GM19397 (cell line): ENCODE measurements around the gene PID1.
"Not testable (repeated sequence)": the region's sequence is repeated elsewhere in the genome, so short reads cannot be mapped to it uniquely, and the experiment has no call there.

ENCODE experiments used
- ATAC-seq: cut with Tn5 transposase; IDR thresholded peaks from one replicate; pipeline ENCODE4 v1.9.1; 2021; ENCODE audit warnings: mild to moderate bottlenecking, moderate library complexity; ENCODE audit not compliant: unreplicated experiment

The PID1 gene

DNA sequence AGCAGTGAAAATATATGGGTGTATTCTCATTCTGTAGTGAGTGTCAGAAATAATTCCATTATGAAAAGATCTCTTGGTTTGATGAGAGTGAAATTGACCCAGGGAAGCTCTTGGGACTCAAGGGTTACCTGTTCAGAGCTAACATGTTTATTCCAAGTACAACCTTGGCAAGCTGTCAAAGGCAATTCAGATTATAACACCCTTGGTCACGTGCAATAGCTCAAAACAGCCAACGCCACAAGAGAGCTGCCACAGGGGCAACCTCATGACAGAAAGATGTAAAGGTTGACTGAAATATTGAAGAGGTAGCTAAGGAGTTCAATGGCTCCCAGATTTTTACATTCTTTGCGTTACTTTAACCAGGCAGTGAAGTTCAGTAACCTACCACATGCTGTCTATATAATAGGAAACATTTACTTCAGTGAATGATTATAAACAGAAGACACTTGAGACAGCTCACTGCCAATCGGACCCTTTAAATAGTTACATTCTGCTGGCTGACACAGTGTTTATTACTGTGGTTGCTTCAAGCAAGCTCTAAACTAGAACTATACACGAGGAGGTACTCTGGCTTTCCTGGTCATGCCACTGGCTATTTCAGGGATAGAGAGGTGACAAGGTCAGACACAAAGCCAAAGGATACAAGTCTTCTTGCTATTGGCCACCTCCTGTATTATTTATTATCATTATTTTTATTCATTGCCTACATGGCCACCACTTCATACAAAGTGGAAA, 187.3 kb downstream of the PID1 start:
- no peak for ATAC-seq

DNA sequence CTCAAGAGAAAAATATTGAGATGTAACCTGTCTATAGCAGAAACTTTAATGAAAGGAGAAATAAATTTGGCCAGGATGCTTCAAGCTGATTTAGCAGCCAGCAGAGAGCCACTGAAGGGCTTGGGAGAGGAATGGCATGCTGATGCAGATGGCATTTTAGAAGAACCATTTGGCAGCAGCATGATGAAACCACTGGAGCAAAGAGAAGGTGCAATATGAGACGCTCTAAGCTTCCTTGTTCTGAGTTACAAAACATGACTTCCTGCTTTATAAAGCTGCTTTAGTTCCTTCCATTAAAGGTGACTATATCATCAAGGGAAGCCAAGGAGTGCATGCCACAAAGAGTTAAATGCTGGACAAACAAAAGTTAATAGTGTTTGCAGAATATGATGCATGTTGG, 189.7 kb downstream of the PID1 start:
- ATAC-seq = no peak

DNA sequence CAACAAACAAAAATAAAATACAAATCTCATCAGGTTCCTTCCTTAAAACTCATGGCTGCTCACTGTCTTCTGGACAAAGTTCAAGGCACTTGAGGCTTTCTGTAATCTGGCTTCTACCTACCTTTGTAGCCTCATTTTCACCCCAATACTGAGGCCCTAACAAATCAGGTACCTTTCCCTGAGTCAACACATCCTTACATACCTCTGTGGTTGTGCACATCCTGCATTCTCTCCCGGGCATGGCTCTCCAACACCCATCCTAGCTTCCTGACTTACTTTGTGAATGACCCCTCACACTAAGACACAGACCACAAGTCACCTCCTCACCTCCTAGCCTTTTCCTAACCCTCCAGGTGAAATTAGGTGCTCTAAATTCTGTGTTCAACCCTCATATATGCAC, 190.9 kb downstream of the PID1 start:
- no peak for ATAC-seq

DNA sequence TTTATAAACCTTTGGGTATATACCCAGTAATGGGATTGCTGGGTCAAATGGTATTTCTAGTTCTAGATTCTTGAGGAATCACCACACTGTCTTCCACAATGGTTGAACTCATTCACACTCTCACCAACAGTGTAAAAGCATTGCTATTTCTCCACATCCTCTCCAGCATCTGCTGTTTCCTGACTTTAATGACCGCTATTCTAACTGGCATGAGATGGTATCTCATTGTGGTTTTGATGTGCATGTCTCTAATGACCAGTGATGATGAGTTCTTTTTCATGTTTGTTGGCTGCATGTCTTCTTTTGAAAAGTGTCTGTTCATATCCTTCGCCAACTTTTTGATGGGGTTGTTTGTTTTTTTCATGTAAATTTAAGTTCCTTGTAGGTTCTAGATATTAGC, 194.2 kb downstream of the PID1 start:
- not testable (repeated sequence) for ATAC-seq

DNA sequence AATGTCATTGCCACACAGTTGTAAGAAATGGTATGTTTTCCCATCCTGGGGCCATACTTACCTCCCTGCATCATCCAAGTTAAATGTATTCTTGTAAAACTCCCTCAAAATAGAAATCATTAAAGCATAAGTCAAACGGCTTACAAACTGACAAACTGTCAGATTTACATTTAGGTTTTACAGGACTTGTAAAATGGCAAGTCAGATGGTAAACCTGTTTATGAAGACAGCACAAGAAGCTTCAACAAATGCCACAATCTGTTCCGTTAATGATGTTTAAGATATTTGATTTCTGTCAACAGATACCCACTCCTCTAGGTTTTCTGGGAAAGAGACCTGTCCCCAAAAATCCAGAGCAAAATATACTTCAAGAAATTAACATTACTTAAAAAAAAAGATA, 197.2 kb downstream of the PID1 start:
- no peak for ATAC-seq

DNA sequence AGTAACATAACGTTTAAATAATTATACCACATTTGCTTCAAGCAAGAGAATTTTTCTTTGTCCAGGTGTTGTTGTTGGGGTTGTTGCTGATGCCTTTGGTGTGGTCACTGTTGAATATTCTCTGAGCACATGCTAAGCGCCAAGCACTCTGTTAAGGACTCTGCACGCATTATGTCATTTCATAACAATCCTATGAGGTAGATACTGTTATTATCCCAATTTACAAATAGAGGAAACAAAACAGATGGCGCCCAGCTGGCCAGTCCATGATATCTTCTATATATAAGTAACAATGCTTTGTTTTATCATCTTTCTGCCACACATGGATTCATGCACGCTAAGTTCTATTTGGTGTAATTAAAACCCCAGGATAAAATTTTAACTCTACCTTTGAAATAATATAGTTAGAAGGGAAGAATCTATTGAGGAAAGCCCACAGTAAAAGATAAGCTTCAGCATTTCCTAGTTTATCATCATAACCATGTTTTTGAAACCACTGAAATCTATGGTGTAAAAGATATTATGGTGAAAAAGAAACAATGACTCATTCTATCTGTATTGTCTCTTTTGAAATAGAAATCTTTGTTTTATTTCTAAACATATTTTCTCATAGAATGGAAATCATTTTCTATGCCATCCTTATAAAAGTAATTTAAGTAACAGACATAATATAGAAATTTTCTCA, 199.7 kb downstream of the PID1 start:
- ATAC-seq = no peak

DNA sequence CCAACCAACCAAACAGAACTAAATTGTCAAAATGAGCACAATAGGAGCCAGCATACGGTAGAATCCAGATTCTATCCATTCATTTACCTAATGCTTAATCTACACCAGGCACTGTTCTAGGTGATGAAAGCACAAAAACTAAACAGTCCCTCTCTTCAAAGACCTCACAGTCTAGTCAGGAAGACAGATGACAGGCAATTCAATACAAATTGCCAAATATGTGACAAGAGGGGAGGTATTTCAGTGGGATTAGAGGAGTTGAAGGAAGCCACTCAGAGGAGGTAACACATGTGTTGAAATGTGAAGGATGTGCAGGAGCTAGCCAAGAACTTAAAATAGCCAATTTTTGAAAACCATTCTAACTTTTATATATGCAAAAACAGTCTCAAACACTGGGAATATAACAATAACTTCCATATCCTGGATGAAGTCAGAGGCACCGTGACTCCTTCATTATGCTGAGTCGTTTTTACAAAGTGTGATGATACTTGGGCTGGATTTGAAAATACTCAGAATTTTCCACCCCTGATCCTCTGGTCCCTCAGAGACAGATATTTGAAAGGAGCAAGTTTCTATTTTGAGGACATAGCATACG, 204.9 kb downstream of the PID1 start:
- ATAC-seq = no peak

DNA sequence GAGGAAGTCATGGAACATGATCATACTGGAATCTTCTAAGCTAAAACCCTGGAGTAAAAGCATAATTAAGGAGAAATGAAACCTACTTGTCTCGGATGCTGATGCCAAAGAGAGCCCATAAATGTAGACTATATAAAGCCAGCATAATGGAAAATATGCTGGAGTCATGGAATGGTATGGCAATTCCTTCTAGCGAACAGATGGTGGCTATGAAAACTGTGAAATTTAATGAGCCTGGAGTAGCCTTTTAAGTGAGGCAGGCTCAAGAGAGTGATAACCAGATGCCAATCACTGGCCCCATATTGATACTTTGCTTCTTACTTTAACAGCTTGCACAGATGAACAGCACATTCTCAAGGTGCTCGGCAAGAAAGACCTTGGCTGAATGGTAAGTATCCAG, 206.3 kb downstream of the PID1 start:
- ATAC-seq = no peak

DNA sequence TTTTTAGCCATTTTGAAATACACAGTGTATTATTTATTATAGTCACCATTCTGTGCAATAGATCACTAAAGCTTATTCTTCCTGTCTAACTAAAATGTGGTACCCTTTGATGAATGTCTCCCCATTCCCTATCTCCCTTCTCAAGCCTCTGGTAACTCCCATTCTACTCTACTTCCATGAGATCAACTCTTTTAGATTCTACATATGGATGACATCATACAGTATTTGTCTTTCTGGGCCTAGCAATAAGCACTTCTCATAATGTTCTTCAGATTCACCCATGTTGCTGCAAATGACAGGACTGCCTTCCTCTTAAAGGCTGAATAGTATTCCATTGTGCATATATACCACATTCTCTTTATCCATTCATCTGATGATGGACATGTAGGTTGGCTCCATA, 210.9 kb downstream of the PID1 start:
- ATAC-seq = no peak

DNA sequence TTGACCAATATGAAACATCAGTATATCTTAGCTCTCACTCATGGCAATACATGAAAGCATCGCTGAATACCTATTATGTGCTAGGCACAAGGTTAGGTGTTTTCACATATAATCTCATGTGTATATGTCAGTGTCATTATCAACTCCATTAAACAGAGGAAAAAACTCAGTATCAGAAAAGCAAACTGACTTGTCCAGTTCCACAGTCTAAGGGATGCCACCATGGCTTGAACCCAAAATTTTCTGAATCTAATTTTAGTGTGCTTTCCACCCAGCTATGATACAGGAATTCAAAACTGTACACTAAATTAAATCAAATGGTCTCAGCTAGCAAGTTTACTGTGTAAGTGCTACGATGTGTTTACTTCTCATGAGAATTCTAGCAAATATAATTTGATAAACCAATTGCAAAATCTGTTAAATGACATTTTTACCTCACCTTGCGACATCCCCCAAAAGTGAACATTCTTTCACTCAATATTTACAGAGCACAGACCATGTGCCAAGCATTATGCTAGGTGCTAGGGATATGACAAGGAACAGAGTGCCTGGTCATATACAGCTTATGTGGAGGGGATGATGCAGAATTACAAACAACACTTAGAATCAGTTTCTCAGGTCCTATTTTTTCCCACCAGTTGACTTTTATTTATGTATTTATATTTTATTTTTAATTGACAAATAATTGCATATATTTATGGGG, 211.6 kb downstream of the PID1 start:
- no peak for ATAC-seq

DNA sequence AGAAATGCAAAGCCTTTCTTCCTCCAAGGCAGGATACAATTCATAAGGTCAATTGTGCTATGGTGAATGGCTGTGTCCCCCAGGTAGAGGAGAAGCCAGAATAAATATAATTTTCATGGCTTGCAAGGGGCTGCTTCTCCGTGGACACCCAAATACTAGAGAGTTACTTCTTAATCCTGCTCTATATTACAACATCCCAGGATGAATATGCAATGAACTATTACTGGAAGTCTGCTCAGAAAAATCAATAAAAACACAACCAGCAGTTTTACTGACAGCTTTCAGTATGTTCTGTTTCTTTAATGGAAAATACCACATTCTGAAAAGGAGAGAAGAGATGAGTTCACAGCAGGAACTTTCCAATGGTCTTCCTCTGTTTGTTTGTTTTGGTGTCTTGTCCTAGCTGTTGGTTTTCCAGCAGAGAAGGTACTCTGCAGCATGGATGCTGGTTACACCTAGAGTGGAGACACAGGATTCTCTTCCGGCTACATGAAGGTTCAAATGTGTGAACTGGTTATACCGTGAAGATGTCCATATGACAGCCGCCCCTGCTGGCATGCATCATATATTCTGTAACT, 213.0 kb downstream of the PID1 start:
- ATAC-seq = no peak

DNA sequence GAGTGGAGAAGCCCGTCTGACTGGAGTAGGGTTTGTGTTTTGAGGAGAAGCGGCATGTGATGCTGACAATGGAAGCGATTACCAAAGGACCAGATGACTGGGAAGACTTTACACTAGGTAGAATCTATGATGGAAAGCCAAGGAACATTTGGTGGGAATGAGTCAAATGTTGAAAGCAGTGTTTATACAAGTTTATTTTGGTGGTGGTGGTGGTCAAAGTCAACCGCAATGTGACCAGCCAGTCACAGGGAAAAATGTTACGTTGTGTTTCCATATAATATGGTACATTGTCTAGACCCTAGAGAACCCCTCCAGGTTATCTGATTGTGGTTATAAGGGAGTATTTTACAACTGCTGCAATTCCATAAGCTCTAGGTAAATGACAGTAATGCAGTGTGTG, 216.8 kb downstream of the PID1 start:
- ATAC-seq = no peak

DNA sequence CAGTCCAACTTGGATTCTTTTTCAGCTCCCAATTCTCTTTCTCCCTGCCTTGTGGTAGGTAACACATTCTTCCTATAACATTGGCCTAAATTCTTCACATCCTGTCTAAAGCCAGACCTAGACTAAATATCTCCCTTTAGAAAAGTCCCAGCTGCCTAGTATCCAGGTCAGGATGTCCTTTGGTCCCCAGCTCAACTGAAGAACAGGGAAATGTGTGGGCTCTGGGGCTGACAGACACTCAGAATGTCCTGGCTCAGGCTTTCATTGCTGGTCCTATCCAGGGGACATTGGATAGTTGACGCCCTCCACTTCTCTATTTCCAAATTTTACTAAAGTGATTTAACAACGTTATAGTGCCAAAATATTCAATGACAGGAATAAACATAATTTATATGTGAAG, 219.3 kb downstream of the PID1 start:
- ATAC-seq = no peak

DNA sequence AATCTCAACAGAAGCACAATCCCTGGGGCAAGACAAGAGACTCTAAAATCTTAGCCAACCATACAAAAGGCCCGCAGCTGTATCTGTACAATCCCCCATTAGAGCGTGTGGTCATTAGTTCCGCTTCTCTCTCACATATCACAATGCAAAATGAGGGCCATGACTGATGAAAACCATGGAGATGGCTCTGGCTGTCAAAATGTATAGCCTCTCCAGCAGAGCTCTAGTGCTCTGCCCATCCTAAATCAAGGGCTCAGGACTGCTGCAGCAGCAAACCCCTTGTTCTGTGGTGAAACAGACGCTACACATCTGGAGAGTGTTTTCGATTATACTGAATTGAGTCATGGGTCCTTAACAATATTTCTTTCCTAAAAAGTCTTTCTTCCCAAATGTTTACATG, 221.0 kb downstream of the PID1 start:
- ATAC-seq = no peak

DNA sequence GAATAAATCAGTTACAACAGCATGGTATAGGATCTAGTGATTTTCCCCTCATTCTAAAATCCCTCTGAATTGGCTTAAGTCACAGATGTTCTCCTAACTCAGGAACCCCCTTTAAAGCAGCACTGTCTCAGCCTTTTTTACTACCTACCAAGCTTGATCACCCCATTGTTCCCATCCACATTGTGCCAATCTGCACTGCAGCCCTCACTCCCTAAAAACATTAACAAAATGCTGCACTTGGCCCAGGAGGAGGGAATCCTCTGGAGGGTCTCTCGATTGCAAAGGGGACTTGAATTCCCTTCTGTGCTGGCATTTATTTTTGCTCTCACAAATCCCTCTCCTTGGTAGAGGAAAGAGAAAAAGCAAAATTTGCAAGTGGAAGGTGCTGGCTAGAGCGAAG, 223.0 kb downstream of the PID1 start:
- ATAC-seq = no peak

DNA sequence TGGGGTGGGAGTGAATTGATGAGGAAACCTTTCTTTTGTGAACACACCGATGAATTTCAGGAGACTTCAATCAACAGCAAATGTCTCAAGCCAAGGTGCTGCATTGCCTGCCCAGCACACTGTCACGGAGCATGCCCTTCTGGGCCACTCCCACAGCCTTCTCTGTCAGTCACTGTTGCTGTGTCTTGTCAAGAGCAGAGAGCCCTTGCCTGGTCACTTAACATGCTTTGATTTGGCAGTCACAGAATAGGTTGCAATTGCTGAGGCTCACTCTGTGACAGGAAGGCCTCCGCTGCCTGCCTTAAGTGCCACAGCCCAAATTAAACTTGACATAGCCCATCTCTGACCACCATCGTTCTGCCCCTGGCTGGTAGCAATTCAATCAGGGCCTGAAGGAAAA, 225.4 kb downstream of the PID1 start:
- no peak for ATAC-seq

DNA sequence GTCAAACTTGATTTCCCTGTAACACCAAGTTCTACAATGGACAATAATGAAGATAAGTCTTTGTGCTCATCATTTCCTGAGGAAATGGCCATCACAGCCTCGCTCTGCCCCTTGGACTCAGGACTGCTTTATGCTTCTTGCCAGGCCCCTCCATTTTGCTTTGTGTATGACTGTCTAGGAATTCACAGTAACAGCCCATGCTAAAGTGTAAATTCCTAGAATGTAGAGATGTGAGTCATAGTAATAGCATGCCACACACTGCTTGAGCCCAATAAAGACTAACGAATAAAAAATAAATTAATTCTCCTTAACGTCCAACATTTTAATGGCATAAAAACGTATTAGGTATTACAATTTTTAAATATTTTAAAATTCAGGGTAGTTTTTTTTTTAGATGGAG, 226.5 kb downstream of the PID1 start:
- ATAC-seq = no peak

DNA sequence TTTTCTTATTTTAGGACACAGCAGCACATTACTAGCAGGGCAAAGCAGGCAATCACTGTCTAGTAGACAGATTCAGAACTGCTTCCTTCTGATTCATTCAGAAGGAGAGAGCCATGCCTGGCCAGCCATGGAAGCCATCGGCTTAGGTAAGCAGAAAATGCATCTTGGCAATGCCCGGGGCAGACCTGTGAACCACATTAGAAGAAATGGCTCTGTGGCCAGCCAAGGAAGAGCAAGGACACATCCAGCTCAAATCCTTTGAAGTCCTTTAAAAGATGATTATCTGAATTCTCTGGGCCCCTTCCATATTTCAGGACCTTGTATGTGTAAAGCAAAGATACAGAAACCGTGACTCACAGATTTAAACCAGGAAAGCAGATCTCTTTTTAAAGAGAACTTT, 227.4 kb downstream of the PID1 start:
- ATAC-seq = no peak

DNA sequence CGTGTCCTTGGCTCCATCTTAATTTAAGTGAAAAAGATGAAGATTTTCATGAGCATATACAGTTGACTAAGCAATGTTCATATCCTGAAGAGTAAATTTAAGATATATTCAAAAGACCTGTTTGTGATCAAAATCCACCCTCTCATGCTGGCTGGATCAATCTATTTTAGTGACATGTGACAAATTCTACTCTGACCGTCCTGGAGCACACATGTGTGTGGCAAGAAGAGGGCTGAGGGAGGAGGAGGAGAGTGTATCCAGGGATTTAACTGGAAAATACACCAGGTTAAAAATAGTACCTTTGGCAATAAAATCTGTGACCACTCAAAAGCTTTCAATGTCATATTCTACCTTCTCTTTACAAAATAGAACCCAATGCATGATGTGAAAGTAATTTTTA, 228.7 kb downstream of the PID1 start:
- ATAC-seq = no peak

DNA sequence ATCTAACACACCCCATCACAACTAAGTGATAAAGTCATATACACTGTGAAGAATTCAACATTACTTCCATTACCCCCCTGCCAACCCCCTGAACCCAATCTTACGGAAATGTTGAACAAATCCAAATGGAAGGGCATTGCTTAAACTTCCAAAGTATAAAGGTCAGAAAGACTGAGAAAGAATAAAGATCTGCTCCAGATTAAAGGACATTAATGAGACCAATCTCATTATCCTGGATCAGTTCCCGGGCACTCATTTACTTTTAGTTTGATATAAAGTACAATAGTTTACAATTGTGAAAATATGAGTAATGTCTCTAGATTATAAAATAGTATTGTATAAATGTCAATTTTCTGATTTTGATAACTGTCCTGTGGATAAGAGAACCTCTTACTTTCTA, 229.4 kb downstream of the PID1 start:
- ATAC-seq = no peak

DNA sequence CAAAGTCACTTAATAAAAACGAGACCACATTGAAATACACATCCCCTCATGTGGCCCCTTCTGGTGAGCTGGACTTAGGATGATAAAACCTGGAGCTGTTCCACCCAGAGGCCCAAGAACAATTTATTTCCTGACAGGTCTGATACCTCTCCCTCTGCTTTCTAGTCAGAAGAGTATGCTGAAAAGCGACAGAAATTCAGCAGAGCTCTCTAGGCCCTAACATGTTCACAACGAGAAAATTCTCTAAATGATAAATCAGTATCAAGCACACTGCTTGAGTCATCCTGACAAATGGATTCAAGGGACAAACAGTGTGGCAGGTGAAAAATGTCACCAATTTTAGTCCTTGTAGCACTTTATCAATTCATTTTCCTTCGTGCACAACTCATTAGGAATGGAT, 233.5 kb downstream of the PID1 start:
- ATAC-seq = no peak

DNA sequence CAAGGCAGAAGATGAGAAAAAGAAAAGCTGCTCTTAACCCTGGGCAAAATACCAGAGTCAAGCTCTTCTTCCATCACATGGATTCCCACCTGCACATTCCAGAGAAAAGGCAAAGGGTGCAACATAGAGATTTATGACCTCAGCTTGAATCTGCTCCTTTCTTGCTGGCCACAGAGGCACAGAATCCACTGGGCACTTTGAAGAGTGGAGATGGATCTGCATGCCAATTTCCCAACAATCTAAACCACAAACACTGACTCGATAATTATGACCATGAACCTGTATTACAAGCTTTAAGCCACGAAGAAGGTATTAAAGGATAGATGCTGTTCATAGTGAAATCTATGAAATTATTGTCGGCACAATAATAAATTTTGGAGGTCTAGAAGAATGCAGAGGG, 237.3 kb downstream of the PID1 start:
- no peak for ATAC-seq
